Stomach (tissue), 9 donors: ENCODE data around the gene CCBE1. TPM values are rescaled to one million over a fixed set of nuclear protein-coding genes. Genes with fewer than 3 reads are reported as not detected.

Experiments
- DNase-seq, 2 donors: peaks; one replicate each; pipeline versions ENCODE4 v3.0.0 to v3.0.0-alpha.2; 2013 to 2019
- H3K27ac ChIP-seq, 5 donors: fragments of 200-600 bp in 4 of 5; sonication (generic) in 4 of 5; one replicate each; pipeline ENCODE4 v1.5.1; 2013 to 2019; ENCODE audit warnings: mild to moderate bottlenecking in 1 of 5, moderate library complexity in 1 of 5
- H3K27me3 ChIP-seq, 3 donors: fragments of 200-600 bp; sonication (generic); one replicate each; pipeline ENCODE4 v1.5.1; 2017 to 2019; ENCODE audit warnings: mixed run types in 1 of 3
- H3K36me3 ChIP-seq, 4 donors: fragments of 200-600 bp; sonication (generic); 1 replicate in 3 of 4; 2 replicates in 1 of 4; pipeline ENCODE4 v1.5.1; 2016 to 2019
- H3K4me1 ChIP-seq, 4 donors: fragments of 200-600 bp; sonication (generic); one replicate each; pipeline ENCODE4 v1.5.1; 2016 to 2019
- H3K4me3 ChIP-seq, 4 donors: fragments of 200-600 bp; sonication (generic) in 3 of 4; one replicate each; pipeline ENCODE4 v1.5.1; 2016 to 2019; ENCODE audit warnings: mild to moderate bottlenecking in 1 of 4
- H3K9me3 ChIP-seq, 4 donors: fragments of 200-600 bp; sonication (generic); one replicate each; pipeline ENCODE4 v1.5.1; 2016 to 2019
- EP300 ChIP-seq: sonication (generic); formaldehyde crosslinking; IDR thresholded peaks from one replicate; pipeline ENCODE4 v1.6.1; 2017; ENCODE audit warnings: antibody characterized with exemption
- POLR2A ChIP-seq, 4 donors: fragments of 450-650 bp; IDR thresholded peaks; one replicate each; pipeline ENCODE4 v1.6.1; 2016; ENCODE audit warnings: antibody characterized with exemption in 4 of 4, control low read depth in 2 of 4, mild to moderate bottlenecking in 1 of 4, moderate library complexity in 1 of 4
- POLR2AphosphoS5 ChIP-seq, 3 donors: sonication (generic); formaldehyde crosslinking; IDR thresholded peaks; one replicate each; pipeline ENCODE4 v1.6.1; 2016; ENCODE audit warnings: antibody characterized with exemption in 3 of 3
- WGBS, 5 donors: extraction: QIAGEN DNeasy Blood & Tissue Kit in 3 of 5; methylation state at CpG; one replicate each; pipeline versions ENCODE4 v1.1.5 to v1.1.7; 2013 to 2018; 5-methylcytosine and 5-hydroxymethylcytosine counted together
- intact Hi-C: fragments of 100-400 bp; cut with DNase I; formaldehyde crosslinking; loops from one replicate; pipeline ENCODE4 v1.15.1; 2023; ENCODE audit warnings: low total_unique reads
- polyA plus RNA-seq, 3 donors: library from polyadenylated mRNA; stranded (reverse); fragments of 200-250 nt; gene quantifications; one replicate each; pipeline ENCODE4 v1.2.3, GENCODE V29; 2013
- total RNA-seq, 5 donors: library from RNA; depleted of rRNA; stranded (reverse); fragments of >200 nt; gene quantifications; one replicate each; pipeline versions ENCODE4 v1.1.0 to v1.2.3, GENCODE V29; 2014 to 2016
- TF ChIP-seq, protein P1 (sequence below), 7 experiments: fragments of 450-650 bp in 4 of 7; fragments of 200-600 bp in 3 of 7; sonication (generic) in 3 of 7; IDR thresholded peaks; one replicate each; pipeline ENCODE4 v1.5.1; 2016 to 2019; ENCODE audit warnings: antibody characterized with exemption in 7 of 7, control low read depth in 2 of 7, mild to moderate bottlenecking in 1 of 7
- donor health status: healthy with polysubstance abuse.
- donor health status: Bipolar disorder and iron deficiency.
- donor health status: healthy.

Gene CCBE1
- total and polyA plus RNA-seq, 8 donors: 0.29 to 4.0 (median 1.2) TPM

DNA sequence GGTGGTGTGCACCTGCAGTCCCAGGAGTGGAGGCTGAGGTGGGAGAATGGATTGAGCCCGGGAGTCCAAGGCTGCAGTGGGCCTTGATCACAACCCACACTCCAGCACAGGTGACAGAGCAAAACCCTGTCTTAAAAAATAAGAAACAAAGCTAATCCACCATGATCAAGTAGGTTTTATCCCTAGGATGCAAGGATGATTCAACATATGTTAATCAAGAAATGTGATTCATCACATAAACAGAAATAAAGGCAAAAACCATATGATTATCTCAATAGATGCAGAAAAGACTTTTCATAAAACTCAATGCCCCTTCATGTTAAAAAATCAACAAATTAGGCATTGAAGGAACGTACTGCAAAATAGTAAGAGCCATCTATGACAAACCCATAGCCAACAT is 58.1 kb downstream of the CCBE1 start:
- TF ChIP-seq, protein P1, sequence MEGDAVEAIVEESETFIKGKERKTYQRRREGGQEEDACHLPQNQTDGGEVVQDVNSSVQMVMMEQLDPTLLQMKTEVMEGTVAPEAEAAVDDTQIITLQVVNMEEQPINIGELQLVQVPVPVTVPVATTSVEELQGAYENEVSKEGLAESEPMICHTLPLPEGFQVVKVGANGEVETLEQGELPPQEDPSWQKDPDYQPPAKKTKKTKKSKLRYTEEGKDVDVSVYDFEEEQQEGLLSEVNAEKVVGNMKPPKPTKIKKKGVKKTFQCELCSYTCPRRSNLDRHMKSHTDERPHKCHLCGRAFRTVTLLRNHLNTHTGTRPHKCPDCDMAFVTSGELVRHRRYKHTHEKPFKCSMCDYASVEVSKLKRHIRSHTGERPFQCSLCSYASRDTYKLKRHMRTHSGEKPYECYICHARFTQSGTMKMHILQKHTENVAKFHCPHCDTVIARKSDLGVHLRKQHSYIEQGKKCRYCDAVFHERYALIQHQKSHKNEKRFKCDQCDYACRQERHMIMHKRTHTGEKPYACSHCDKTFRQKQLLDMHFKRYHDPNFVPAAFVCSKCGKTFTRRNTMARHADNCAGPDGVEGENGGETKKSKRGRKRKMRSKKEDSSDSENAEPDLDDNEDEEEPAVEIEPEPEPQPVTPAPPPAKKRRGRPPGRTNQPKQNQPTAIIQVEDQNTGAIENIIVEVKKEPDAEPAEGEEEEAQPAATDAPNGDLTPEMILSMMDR (IDR thresholded peaks at IDR 0.05): no peak
- intact Hi-C loops: no loop called here
- 69 to 82% (median 76%) methylated on average over 2 of the region's 2 CpGs for WGBS, 5 donors
- Histone ChIP-seq H3K9me3 (no peaks in the 10 kb centered on the region), H3K4me3 (no peak overlapping the region), H3K27me3 (no peaks in the 10 kb centered on the region), H3K4me1 (no peaks in the 10 kb centered on the region), H3K27ac (no peak overlapping the region), H3K36me3 (no peaks in the 10 kb centered on the region)
- DNase-seq: no peak

DNA sequence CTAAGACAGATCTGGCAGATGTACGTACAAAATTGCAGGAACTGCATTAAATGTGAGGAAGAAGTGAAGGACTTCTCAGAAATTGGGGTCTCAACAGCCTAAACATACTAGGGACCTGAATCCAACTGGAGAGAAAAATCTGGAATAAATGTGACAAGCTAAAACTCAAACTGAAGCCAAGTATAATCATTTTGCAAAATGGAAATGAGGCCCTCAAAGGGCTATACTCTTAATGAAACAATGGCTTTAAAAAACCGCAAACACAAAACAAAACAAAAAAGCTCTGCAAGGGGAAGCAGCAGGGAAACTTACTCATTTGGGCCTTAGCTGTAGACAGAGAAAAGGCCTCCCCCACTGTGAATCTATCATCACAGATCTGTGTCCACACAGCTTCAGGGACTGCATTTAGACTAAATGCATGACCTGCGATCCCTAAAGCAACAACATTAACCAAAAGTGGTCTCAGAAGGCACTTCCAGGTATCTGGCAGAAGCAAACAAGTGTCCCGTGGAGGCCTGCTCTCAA is 63.2 kb downstream of the CCBE1 start:
- Histone ChIP-seq H3K36me3 (no peaks in the 10 kb centered on the region), H3K27ac (no peak overlapping the region), H3K4me3 (no peak overlapping the region), H3K27me3 (no peaks in the 10 kb centered on the region), H3K4me1 (no peaks in the 10 kb centered on the region), H3K9me3 (no peaks in the 10 kb centered on the region)
- DNase-seq: no peak
- intact Hi-C loops: no loop called here
- 89 to 96% (median 91%) methylated on average over 4 of the region's 4 CpGs for WGBS, 5 donors
- TF ChIP-seq POLR2AphosphoS5 (IDR thresholded peaks at IDR 0.05): no peak
- no peak for TF ChIP-seq POLR2A (IDR thresholded peaks at IDR 0.05)
- TF ChIP-seq, protein P1 (IDR thresholded peaks at IDR 0.05): no peak
- TF ChIP-seq EP300: no peak

DNA sequence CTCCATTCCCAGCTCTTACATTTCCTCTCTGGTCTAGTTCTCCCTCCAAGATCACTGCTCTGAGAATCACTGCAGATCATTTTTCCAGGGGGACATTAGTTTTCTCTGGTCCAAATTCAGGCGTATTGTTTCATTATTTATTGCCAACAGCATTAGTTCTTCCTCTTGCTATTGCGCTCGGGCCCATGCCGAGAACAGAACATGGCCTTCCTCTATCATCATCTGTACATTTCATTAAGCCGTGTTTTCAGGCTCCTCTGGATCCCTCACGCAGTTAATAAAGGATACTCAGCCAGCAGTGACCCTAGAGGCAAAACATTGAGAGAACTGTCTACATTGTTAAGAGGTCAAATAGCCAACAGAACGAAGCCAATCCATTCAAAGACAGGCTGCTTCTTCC is 63.9 kb downstream of the CCBE1 start:
- Histone ChIP-seq H3K4me1 (no peaks in the 10 kb centered on the region), H3K4me3 (no peak overlapping the region), H3K9me3 (no peaks in the 10 kb centered on the region), H3K36me3 (no peaks in the 10 kb centered on the region), H3K27ac (no peak overlapping the region), H3K27me3 (no peaks in the 10 kb centered on the region)
- 75 to 91% (median 86%) methylated on average over 7 of the region's 7 CpGs for WGBS, 5 donors
- DNase-seq: no peak
- TF ChIP-seq POLR2A (IDR thresholded peaks at IDR 0.05): no peak
- intact Hi-C loops: no loop called here

DNA sequence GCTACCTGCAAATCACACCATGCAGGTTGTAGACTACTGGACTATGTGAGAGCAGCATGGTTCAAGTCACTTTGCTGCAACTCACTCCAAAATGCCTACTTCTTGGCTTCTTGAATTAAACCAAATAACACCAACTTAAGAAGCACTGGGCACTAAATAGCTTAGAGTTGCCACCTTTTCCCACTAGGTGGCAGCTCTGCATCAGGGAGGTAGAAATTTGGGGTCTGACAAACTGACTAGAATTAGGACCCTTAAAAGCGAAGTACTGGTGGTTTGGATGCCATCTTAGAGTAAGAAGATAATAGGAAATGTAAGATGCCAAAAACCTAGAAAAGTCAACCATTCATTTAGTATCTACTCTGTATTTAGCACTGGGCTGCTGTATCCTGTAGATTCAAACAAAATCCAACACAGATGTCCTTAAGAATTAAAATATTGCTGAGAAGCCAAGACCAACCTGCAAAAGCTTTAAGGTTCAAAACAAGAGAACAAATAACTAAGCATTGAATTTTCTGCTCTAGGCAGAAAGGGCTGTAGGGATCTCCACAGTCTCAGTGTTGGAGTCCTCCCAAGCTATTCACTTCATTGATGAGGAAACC is 65.5 kb downstream of the CCBE1 start:
- DNase-seq: peak in 1 of 2 donors; percentile 37
- 23 to 58% (median 41%) methylated on average over 1 of the region's 1 CpG for WGBS, 5 donors
- TF ChIP-seq POLR2AphosphoS5 (IDR thresholded peaks at IDR 0.05): no peak
- TF ChIP-seq, protein P1 (IDR thresholded peaks at IDR 0.05): peak in 4 of 7 experiments; percentile 19 to 35 (median 24)
- H3K27me3 ChIP-seq: no peaks in the 10 kb centered on the region
- H3K36me3 ChIP-seq: no peaks in the 10 kb centered on the region
- H3K27ac ChIP-seq: no peak overlapping the region
- H3K9me3 ChIP-seq: no peaks in the 10 kb centered on the region
- no peaks in the 10 kb centered on the region for H3K4me1 ChIP-seq
- intact Hi-C loops: no loop called here
- H3K4me3 ChIP-seq: no peak overlapping the region

DNA sequence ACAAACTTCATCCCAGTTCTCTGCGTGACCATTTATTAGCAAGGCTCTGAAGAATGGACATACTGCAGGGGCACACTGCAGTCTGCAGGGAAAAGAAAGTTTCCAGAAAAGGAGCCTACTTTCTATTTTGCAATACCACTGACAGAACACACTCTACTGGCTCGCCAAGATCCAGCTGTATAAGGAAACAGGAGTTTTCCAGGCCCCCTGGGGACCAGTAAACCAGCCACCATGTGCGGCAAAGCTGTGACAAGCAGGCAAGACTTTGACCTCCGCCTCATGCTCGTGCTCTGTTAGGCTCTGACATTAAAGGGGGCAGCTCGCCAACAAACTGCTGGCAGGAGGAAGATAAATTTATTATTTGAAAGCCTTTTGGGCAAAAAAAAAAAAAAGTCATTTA is 67.3 kb downstream of the CCBE1 start:
- TF ChIP-seq POLR2AphosphoS5 (IDR thresholded peaks at IDR 0.05) (no peak), EP300 (no peak), POLR2A (IDR thresholded peaks at IDR 0.05) (no peak)
- TF ChIP-seq, protein P1 (IDR thresholded peaks at IDR 0.05): no peak
- H3K4me3 ChIP-seq: no peak overlapping the region
- no peaks in the 10 kb centered on the region for H3K9me3 ChIP-seq
- no peaks in the 10 kb centered on the region for H3K4me1 ChIP-seq
- intact Hi-C loops: no loop called here
- no peak for DNase-seq
- H3K27ac ChIP-seq: no peak overlapping the region
- no peaks in the 10 kb centered on the region for H3K36me3 ChIP-seq
- H3K27me3 ChIP-seq: no peaks in the 10 kb centered on the region
- WGBS, 5 donors: 60 to 82% (median 71%) methylated on average over 6 of the region's 6 CpGs
